IMR-90 (cell line): ENCODE measurements around the gene SRPRA. TPM values are rescaled to one million over a fixed set of nuclear protein-coding genes. Genes with fewer than 3 reads are reported as not detected.
A peak's percentile ranks its signal among the peaks of the same experiment; 100 is the strongest.

Source experiments
- BHLHE40 ChIP-seq: fragments of 150-350 bp; IDR thresholded peaks from 2 replicates; pipeline ENCODE4 v1.6.1; 2016; ENCODE audit warnings: mild to moderate bottlenecking, low read depth, low read length
- POLR2A ChIP-seq: IDR thresholded peaks from 2 replicates; pipeline ENCODE4 v1.6.1; 2012; ENCODE audit warnings: mild to moderate bottlenecking, low read depth, low read length
- USF2 ChIP-seq: fragments of 150-350 bp; IDR thresholded peaks from 2 replicates; pipeline ENCODE4 v1.6.1; 2017; ENCODE audit warnings: mild to moderate bottlenecking, antibody characterized with exemption, low read length, low read depth
- polyA plus RNA-seq, 3 experiments: library from polyadenylated mRNA; depleted of rRNA; stranded (reverse); fragments of >200 nt; gene quantifications; 2 replicates each; pipeline ENCODE4 v1.2.3, GENCODE V29; 2012; ENCODE audit warnings: low replicate concordance in 1 of 3
- total RNA-seq: library from RNA; depleted of rRNA; stranded (reverse); fragments of >200 nt; gene quantifications from 2 replicates; pipeline ENCODE4 v1.2.3, GENCODE V29; 2012
- TF ChIP-seq, protein P1 (sequence below): fragments of 150-350 bp; IDR thresholded peaks from 2 replicates; pipeline ENCODE4 v1.6.1; 2016; ENCODE audit warnings: low read depth, mild to moderate bottlenecking, low read length, moderate library complexity, borderline replicate concordance

SRPRA gene
- total and polyA plus RNA-seq, 2 of the 4 experiments (the other 2 are of a cell fraction) = 108 to 131 TPM

DNA sequence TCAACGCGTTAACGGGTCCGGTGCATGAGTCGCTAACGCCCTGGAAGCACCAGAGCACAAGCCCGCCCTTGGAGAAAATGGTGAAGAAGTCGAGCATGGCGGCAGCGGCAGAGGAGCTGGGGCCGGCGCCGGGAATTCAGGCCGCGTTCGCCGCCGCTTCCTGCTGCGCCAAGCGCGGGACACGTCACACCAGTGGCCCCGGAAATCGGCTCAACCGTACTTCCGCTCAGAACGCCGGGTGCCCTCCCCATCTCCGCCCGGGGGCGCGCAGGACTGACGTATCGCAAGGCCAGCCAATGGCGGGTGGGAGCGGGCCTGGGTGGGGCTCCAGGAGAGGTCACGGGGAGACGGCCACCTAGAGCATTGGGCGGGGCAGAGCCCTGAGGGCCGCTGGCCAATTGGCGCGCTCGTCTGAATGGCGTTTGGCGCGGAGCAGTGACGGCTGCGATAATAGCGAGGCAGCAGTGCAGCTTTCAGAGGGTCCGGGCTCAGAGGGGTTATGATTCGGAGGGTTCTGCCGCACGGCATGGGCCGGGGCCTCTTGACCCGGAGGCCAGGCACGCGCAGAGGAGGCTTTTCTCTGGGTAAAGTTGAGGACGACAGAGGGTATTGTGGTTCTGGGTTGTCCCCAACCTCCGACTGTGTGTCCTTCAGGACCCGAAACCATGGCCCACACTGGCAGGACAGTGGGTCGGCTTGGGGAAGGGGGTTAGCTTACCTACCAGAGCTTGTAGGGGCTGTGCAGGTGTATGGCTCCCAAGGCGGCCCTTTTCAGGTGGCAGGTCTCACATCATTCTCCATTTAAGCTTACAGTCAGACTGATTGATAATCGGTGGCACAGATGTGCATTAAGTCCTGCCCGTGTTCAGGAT lies at the start of gene SRPRA, which contains the start of gene FOXRED1 (continued):
- TF ChIP-seq, protein P1, sequence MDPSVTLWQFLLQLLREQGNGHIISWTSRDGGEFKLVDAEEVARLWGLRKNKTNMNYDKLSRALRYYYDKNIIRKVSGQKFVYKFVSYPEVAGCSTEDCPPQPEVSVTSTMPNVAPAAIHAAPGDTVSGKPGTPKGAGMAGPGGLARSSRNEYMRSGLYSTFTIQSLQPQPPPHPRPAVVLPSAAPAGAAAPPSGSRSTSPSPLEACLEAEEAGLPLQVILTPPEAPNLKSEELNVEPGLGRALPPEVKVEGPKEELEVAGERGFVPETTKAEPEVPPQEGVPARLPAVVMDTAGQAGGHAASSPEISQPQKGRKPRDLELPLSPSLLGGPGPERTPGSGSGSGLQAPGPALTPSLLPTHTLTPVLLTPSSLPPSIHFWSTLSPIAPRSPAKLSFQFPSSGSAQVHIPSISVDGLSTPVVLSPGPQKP = no peak
- no peak for TF ChIP-seq BHLHE40
- peak; percentile 86 for TF ChIP-seq POLR2A
- TF ChIP-seq USF2 = peak; percentile 91
